GM12878 (cell line): Measurements from ENCODE around the gene ARHGAP15. TPM values are rescaled to one million over a fixed set of nuclear protein-coding genes. Genes with fewer than 3 reads are reported as not detected.

Experiments used
- ATAC-seq: fragments of 200-7000 bp; cut with Tn5 transposase; 3 replicates; pipeline ENCODE4 v1.9.1; 2020; ENCODE audit warnings: mild to moderate bottlenecking, moderate library complexity
- BruUV-seq: library from RNA; stranded (reverse); fragments of 400-500 nt; replicated peaks from 2 replicates; lab custom pipeline; 2021; lab: Mats Ljungman, UMichigan
- CTCF ChIA-PET: fragments of 300-600 bp; sonication (Branson Sonifier 250); formaldehyde crosslinking; extraction: SDS; loops from one replicate; lab custom pipeline; 2021; ENCODE audit warnings: inconsistent platforms; lab: Yijun Ruan, JAX
- POLR2A ChIA-PET: fragments of 350-600 bp; formaldehyde crosslinking; extraction: SDS; loops from one replicate; lab custom pipeline; 2021; ENCODE audit warnings: inconsistent platforms; lab: Charles Lee
- RAD21 ChIA-PET: fragments of 300-600 bp; sonication (Branson Sonifier 250); formaldehyde crosslinking; loops from one replicate; lab custom pipeline; 2023; ENCODE audit warnings: antibody characterized with exemption; ENCODE audit not compliant: unreplicated experiment; lab: Charles Lee
- SMC1A ChIA-PET: fragments of 300-600 bp; sonication (Branson Sonifier 250); formaldehyde crosslinking; loops from one replicate; lab custom pipeline; 2023; ENCODE audit not compliant: unreplicated experiment, uncharacterized antibody; lab: Charles Lee
- DNase-seq: peaks from one replicate; pipeline ENCODE4 v3.0.0-alpha.2; 2011; ENCODE audit warnings: low read depth, low spot score
- FAIRE-seq: peaks from 3 replicates; lab custom pipeline; 2011; peaks lifted over from hg19 to GRCh38; lab: Jason Lieb, UNC
- H2AFZ ChIP-seq: 2 replicates; pipeline ENCODE4 v1.6.0; 2011; ENCODE audit warnings: low read depth, low read length, control low read depth; ENCODE audit not compliant: control insufficient read depth
- H3K27ac ChIP-seq: 2 replicates; pipeline ENCODE4 v1.5.1; 2011; ENCODE audit warnings: control low read depth; ENCODE audit not compliant: control insufficient read depth, insufficient read depth
- H3K27me3 ChIP-seq, 2 experiments: replicated peaks in 1 of 2; 2 replicates each; pipeline versions ENCODE4 v1.6.0 to v1.6.1; 2011; ENCODE audit warnings: low read length in 1 of 2; ENCODE audit not compliant: control insufficient read depth in 2 of 2, insufficient read depth in 2 of 2
- H3K36me3 ChIP-seq, 2 experiments: 2 replicates each; pipeline ENCODE4 v1.5.1; 2011; ENCODE audit warnings: low read length in 1 of 2; ENCODE audit not compliant: control insufficient read depth in 2 of 2, insufficient read depth in 2 of 2
- H3K4me1 ChIP-seq: 2 replicates; pipeline ENCODE4 v1.6.1; 2011; ENCODE audit warnings: mild to moderate bottlenecking, low read length, moderate library complexity, mixed read lengths; ENCODE audit not compliant: control insufficient read depth, insufficient read depth
- H3K4me2 ChIP-seq: 2 replicates; pipeline ENCODE4 v1.6.0; 2011; ENCODE audit warnings: control low read depth; ENCODE audit not compliant: control insufficient read depth, insufficient read depth
- H3K4me3 ChIP-seq: fragments of 200-600 bp; sonication (generic); 2 replicates; pipeline ENCODE4 v1.5.1; 2016
- H3K79me2 ChIP-seq: 2 replicates; pipeline ENCODE4 v1.6.0; 2011; ENCODE audit warnings: low read length; ENCODE audit not compliant: control insufficient read depth, insufficient read depth
- H3K9ac ChIP-seq: 2 replicates; pipeline ENCODE4 v1.8.0; 2011; ENCODE audit warnings: low read length, control low read depth, mixed read lengths; ENCODE audit not compliant: control insufficient read depth, insufficient read depth
- H3K9me3 ChIP-seq: replicated peaks from 3 replicates; pipeline ENCODE4 v1.5.1; 2011; ENCODE audit warnings: mild to moderate bottlenecking, low read length; ENCODE audit not compliant: control insufficient read depth, insufficient read depth
- H4K20me1 ChIP-seq: 2 replicates; pipeline ENCODE4 v1.6.0; 2011; ENCODE audit not compliant: control insufficient read depth, insufficient read depth
- ATF7 ChIP-seq: fragments of 450-650 bp; IDR thresholded peaks from 2 replicates; pipeline ENCODE4 v1.6.1; 2016; ENCODE audit warnings: low read depth, mild to moderate bottlenecking
- GATAD2B ChIP-seq: fragments of 450-650 bp; conservative IDR thresholded peaks from 2 replicates; pipeline ENCODE4 v1.6.1; 2017; ENCODE audit warnings: low read depth, mild to moderate bottlenecking, moderate library complexity
- JUNB ChIP-seq: IDR thresholded peaks from 2 replicates; pipeline ENCODE4 v1.6.1; 2016; ENCODE audit warnings: antibody characterized with exemption, mild to moderate bottlenecking
- MAX ChIP-seq: IDR thresholded peaks from 2 replicates; pipeline ENCODE4 v1.6.1; 2012; ENCODE audit warnings: low read depth, low read length, improper control_type of control experiment
- MTA3 ChIP-seq: IDR thresholded peaks from 2 replicates; pipeline ENCODE4 v1.6.1; 2012; ENCODE audit warnings: low read length, inconsistent platforms, borderline replicate concordance
- NFXL1 ChIP-seq: fragments of 450-650 bp; IDR thresholded peaks from 2 replicates; pipeline ENCODE4 v1.6.1; 2017; ENCODE audit warnings: antibody characterized with exemption, mild to moderate bottlenecking, borderline replicate concordance
- NR2F1 ChIP-seq: fragments of 450-650 bp; conservative IDR thresholded peaks from 2 replicates; pipeline ENCODE4 v1.6.1; 2017; ENCODE audit warnings: mild to moderate bottlenecking
- RFX5 ChIP-seq: IDR thresholded peaks from 2 replicates; pipeline ENCODE4 v1.6.1; 2011; ENCODE audit warnings: low read depth, low read length, improper control_type of control experiment
- SRF ChIP-seq, 2 experiments: IDR thresholded peaks; 2 replicates each; pipeline ENCODE4 v1.6.1; 2011; ENCODE audit warnings: low read depth in 2 of 2, low read length in 2 of 2, mild to moderate bottlenecking in 1 of 2, moderate library complexity in 1 of 2
- TCF12 ChIP-seq: IDR thresholded peaks from 2 replicates; pipeline ENCODE4 v1.6.1; 2011; ENCODE audit warnings: low read depth, mild to moderate bottlenecking, low read length
- ZNF217 ChIP-seq: fragments of 450-650 bp; IDR thresholded peaks from 2 replicates; pipeline ENCODE4 v1.6.1; 2017; ENCODE audit warnings: antibody characterized with exemption, mild to moderate bottlenecking
- WGBS: methylation state at CpG from one replicate; pipeline ENCODE4 v1.1.6; 2016; ENCODE audit warnings: low lambda C conversion rate; ENCODE audit not compliant: insufficient replicate concordance, insufficient coverage; ENCODE audit errors: missing lambda C conversion rate; 5-methylcytosine and 5-hydroxymethylcytosine counted together
- in situ Hi-C: fragments of 300-500 bp; cut with MboI; formaldehyde crosslinking; loops from 9 replicates; pipeline ENCODE4 v1.14.3; 2018; ENCODE audit warnings: mixed read lengths
- intact Hi-C: fragments of 100-400 bp; cut with micrococcal nuclease; formaldehyde crosslinking; loops from one replicate; pipeline ENCODE4 v1.14.2; 2022; ENCODE audit not compliant: unreplicated experiment
- polyA plus RNA-seq, 11 experiments: library from polyadenylated mRNA; depleted of rRNA in 4 of 11; unstranded in 6 of 11; stranded (reverse) in 5 of 11; fragments of >200 nt; fragmentation: Nextera tagmentation in 4 of 11; fragmentation: Illumina TruSeq in 1 of 11; extraction: Ambion mirVana in 4 of 11; extraction: Trizol in 1 of 11; gene quantifications; 1 replicate in 1 of 11; 2 replicates in 10 of 11; pipeline versions ENCODE4 v1.2.1 to v1.2.3, GENCODE V29; 2011 to 2016; ENCODE audit warnings: inconsistent platforms in 2 of 11, missing spikeins in 2 of 11, low read depth in 1 of 11
- total RNA-seq, 4 experiments: library from RNA; depleted of rRNA in 3 of 4; stranded (reverse); fragments of >200 nt in 3 of 4; fragmentation: Illumina TruSeq in 1 of 4; extraction: Trizol in 1 of 4; gene quantifications; 2 replicates each; pipeline versions ENCODE4 v1.2.1 to v1.2.3, GENCODE V29; 2013 to 2021
- TF ChIP-seq, protein P1 (sequence below): fragments of 450-650 bp; formaldehyde crosslinking; IDR thresholded peaks from 2 replicates; pipeline ENCODE4 v1.4.0; 2020; ENCODE audit warnings: mild to moderate bottlenecking, moderate library complexity
- TF ChIP-seq, protein P2 (sequence below): IDR thresholded peaks from 2 replicates; pipeline ENCODE4 v1.6.1; 2012; ENCODE audit warnings: improper control_type of control experiment, low read depth, low read length; ENCODE audit not compliant: insufficient replicate concordance

ARHGAP15 gene
- total and polyA plus RNA-seq, 10 of the 15 experiments (the other 5 are each of a cell fraction or from before 2014, with no cell fraction given), result 38.0 to 92.6 (median 66.7) TPM

DNA sequence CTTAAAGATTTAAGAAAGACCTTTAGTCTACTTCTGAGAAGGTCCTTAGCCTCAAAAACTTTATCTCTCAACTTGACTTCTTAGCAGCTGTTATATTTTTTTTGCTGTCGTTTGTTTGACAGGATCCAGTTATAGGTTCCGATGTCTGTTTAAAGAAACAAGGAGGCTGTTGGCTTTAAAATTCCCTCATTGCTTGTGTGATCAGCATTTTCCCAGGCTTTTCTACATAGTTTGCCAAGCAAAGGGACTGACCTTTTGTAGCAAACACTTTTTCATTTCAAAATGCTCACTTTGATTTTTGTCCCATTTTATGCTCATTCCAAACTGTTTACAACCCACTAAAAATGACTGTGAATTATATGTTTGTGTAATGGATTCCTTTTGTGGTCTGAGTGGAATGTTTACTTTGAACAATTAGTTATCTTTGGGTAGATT, 394.9 kb downstream of the ARHGAP15 start (continued):
- TF ChIP-seq RFX5 (no peak), TCF12 (no peak), ATF7 (no peak)
- TF ChIP-seq, protein P1, sequence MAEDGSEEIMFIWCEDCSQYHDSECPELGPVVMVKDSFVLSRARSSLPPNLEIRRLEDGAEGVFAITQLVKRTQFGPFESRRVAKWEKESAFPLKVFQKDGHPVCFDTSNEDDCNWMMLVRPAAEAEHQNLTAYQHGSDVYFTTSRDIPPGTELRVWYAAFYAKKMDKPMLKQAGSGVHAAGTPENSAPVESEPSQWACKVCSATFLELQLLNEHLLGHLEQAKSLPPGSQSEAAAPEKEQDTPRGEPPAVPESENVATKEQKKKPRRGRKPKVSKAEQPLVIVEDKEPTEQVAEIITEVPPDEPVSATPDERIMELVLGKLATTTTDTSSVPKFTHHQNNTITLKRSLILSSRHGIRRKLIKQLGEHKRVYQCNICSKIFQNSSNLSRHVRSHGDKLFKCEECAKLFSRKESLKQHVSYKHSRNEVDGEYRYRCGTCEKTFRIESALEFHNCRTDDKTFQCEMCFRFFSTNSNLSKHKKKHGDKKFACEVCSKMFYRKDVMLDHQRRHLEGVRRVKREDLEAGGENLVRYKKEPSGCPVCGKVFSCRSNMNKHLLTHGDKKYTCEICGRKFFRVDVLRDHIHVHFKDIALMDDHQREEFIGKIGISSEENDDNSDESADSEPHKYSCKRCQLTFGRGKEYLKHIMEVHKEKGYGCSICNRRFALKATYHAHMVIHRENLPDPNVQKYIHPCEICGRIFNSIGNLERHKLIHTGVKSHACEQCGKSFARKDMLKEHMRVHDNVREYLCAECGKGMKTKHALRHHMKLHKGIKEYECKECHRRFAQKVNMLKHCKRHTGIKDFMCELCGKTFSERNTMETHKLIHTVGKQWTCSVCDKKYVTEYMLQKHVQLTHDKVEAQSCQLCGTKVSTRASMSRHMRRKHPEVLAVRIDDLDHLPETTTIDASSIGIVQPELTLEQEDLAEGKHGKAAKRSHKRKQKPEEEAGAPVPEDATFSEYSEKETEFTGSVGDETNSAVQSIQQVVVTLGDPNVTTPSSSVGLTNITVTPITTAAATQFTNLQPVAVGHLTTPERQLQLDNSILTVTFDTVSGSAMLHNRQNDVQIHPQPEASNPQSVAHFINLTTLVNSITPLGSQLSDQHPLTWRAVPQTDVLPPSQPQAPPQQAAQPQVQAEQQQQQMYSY (CRISPR knock-in tag), result no peak

GRCh38 chr2:143524559-143525401, 395.6 kb downstream of the ARHGAP15 start:
- Histone ChIP-seq H4K20me1 (no peaks in the 10 kb centered on the region), H3K4me2 (no peak overlapping the region), H3K4me3 (no peak overlapping the region), H2AFZ (no peak overlapping the region), H3K27me3 (no peaks in the 10 kb centered on the region), H3K9me3 (no peaks in the 10 kb centered on the region), H3K79me2 (no peaks in the 10 kb centered on the region), H3K9ac (no peak overlapping the region), H3K36me3 (no peaks in the 10 kb centered on the region), H3K27ac (no peak overlapping the region), H3K4me1 (no peaks in the 10 kb centered on the region)
- ATAC-seq (no peak), FAIRE-seq (no peak), DNase-seq (no peak)
- SMC1A ChIA-PET, result interaction anchor here (0.6 to 0.7 kb wide), 2 partner anchors 68 to 464 kb away, joined by 3 read pairs; no protein-coding TSS in a partner anchor
- WGBS, result 98% methylated on average over 6 of the region's 6 CpGs
- in situ Hi-C loops (no loop called here), intact Hi-C loops (no loop called here)
- POLR2A ChIA-PET, result no interaction called here
- RAD21 ChIA-PET, result no interaction called here
- CTCF ChIA-PET, result interaction anchor here (0.8 to 0.9 kb wide), 2 partner anchors 12 to 340 kb away, joined by 3 read pairs; no protein-coding TSS in a partner anchor
- BruUV-seq, result no TSS peak
- no peak for TF ChIP-seq GATAD2B
- TF ChIP-seq ZNF217, result no peak
- TF ChIP-seq NR2F1, result no peak
- TF ChIP-seq RFX5, result no peak
- TF ChIP-seq JUNB, result no peak
- TF ChIP-seq MAX, result no peak
- no peak for TF ChIP-seq SRF (IDR thresholded peaks at IDR 0.05; ENCODE audit: low read depth in 2 of 2, low read length in 2 of 2)
- TF ChIP-seq MTA3, result no peak
- TF ChIP-seq NFXL1, result no peak
- TF ChIP-seq, protein P2, sequence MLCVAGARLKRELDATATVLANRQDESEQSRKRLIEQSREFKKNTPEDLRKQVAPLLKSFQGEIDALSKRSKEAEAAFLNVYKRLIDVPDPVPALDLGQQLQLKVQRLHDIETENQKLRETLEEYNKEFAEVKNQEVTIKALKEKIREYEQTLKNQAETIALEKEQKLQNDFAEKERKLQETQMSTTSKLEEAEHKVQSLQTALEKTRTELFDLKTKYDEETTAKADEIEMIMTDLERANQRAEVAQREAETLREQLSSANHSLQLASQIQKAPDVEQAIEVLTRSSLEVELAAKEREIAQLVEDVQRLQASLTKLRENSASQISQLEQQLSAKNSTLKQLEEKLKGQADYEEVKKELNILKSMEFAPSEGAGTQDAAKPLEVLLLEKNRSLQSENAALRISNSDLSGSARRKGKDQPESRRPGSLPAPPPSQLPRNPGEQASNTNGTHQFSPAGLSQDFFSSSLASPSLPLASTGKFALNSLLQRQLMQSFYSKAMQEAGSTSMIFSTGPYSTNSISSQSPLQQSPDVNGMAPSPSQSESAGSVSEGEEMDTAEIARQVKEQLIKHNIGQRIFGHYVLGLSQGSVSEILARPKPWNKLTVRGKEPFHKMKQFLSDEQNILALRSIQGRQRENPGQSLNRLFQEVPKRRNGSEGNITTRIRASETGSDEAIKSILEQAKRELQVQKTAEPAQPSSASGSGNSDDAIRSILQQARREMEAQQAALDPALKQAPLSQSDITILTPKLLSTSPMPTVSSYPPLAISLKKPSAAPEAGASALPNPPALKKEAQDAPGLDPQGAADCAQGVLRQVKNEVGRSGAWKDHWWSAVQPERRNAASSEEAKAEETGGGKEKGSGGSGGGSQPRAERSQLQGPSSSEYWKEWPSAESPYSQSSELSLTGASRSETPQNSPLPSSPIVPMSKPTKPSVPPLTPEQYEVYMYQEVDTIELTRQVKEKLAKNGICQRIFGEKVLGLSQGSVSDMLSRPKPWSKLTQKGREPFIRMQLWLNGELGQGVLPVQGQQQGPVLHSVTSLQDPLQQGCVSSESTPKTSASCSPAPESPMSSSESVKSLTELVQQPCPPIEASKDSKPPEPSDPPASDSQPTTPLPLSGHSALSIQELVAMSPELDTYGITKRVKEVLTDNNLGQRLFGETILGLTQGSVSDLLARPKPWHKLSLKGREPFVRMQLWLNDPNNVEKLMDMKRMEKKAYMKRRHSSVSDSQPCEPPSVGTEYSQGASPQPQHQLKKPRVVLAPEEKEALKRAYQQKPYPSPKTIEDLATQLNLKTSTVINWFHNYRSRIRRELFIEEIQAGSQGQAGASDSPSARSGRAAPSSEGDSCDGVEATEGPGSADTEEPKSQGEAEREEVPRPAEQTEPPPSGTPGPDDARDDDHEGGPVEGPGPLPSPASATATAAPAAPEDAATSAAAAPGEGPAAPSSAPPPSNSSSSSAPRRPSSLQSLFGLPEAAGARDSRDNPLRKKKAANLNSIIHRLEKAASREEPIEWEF, result no peak
